PC-9 (cell line): ENCODE data around the gene NEUROG3.

Experiments
- CTCF ChIP-seq: fragments of 200-600 bp; sonication (generic); conservative IDR thresholded peaks from 2 replicates; pipeline ENCODE4 v1.6.1; 2017; ENCODE audit warnings: mixed run types, antibody characterized with exemption, mild to moderate bottlenecking, moderate library complexity
- EZH2 ChIP-seq: fragments of 200-600 bp; sonication (generic); IDR thresholded peaks from 2 replicates; pipeline ENCODE4 v1.8.0; 2017; ENCODE audit warnings: antibody characterized with exemption, low read depth

GRCh38 chr10:69579464-69580060 is 6.3 kb upstream of the NEUROG3 start:
- TF ChIP-seq CTCF (no peak), EZH2 (no peak)
